H7 (cell line): ENCODE results near the gene BCL10. TPM values are rescaled to one million over a fixed set of nuclear protein-coding genes. Genes with fewer than 3 reads are reported as not detected.
A peak's percentile ranks its signal among the peaks of the same experiment; 100 is the strongest.
"Not testable (repeated sequence)": the region's sequence is repeated elsewhere in the genome, so short reads cannot be mapped to it uniquely, and the experiment has no call there.

ENCODE experiments used
- DNase-seq: peaks from one replicate; pipeline ENCODE4 v3.0.0; 2012
- H3K27me3 ChIP-seq: 2 replicates; pipeline ENCODE4 v1.6.0; 2011; ENCODE audit warnings: mild to moderate bottlenecking, low read length; ENCODE audit not compliant: control insufficient read depth, insufficient read depth
- H3K36me3 ChIP-seq: replicated peaks from 2 replicates; pipeline ENCODE4 v1.5.1; 2011; ENCODE audit warnings: low read length; ENCODE audit not compliant: control insufficient read depth, insufficient read depth
- H3K4me3 ChIP-seq: 2 replicates; pipeline ENCODE4 v1.5.1; 2011; ENCODE audit warnings: low read depth, mild to moderate bottlenecking, control low read depth, low read length, moderate library complexity; ENCODE audit not compliant: insufficient read depth
- total RNA-seq: library from RNA; depleted of rRNA; stranded (reverse); fragments of >200 nt; shearing (Covaris generic); gene quantifications from 2 replicates; pipeline ENCODE4 v1.2.3, GENCODE V29; 2014

BCL10 gene
- total RNA-seq, 1 experiment from 2014 or later: 23.0 TPM

GRCh38 chr1:85262985-85263384 is 13.4 kb downstream of the BCL10 start:
- H3K27me3 ChIP-seq: no peaks in the 10 kb centered on the region
- H3K4me3 ChIP-seq: no peak overlapping the region
- peaks cover 5% of the 10 kb centered on the region for H3K36me3 ChIP-seq
- no peak for DNase-seq

- peak; percentile 16 for DNase-seq
- H3K27me3 ChIP-seq: no peaks in the 10 kb centered on the region
- H3K36me3 ChIP-seq: peaks cover 6% of the 10 kb centered on the region
- H3K4me3 ChIP-seq: no peak overlapping the region
Measured at GRCh38 chr1:85259912-85260274, 16.5 kb downstream of the BCL10 start.

- no peaks in the 10 kb centered on the region for H3K27me3 ChIP-seq
- peak; percentile 96 for DNase-seq
- H3K4me3 ChIP-seq: peak within 1 kb of the TSS; percentile 97
- H3K36me3 ChIP-seq: peaks cover 6% of the 10 kb centered on the region
Measured at GRCh38 chr1:85259118-85259911, 17.1 kb downstream of the BCL10 start, which contains the start of gene C1orf52. Gene C1orf52, minus strand, starts transcription at chr1:85259662. Its CDS starts 29 bp downstream, at chr1:85259633.

- no peaks in the 10 kb centered on the region for H3K27me3 ChIP-seq
- no peak for DNase-seq
Measured at GRCh38 chr1:85258536-85259117, 17.8 kb downstream of the BCL10 start.

GRCh38 chr1:85249042-85249441 is 27.4 kb downstream of the BCL10 start:
- not testable (repeated sequence) for DNase-seq, H3K27me3 ChIP-seq, H3K4me3 ChIP-seq, H3K36me3 ChIP-seq

More at GRCh38 chr1:85258536-85259117, 17.8 kb downstream of the BCL10 start:
- Histone ChIP-seq H3K4me3 (peak overlapping the region; percentile 97), H3K36me3 (peaks cover 9% of the 10 kb centered on the region)

- Histone ChIP-seq H3K4me3 (no peak overlapping the region), H3K36me3 (no peaks in the 10 kb centered on the region), H3K27me3 (no peaks in the 10 kb centered on the region)
- no peak for DNase-seq
Measured at GRCh38 chr1:85245891-85246290, 30.5 kb downstream of the BCL10 start.

- no peaks in the 10 kb centered on the region for H3K36me3 ChIP-seq
- H3K27me3 ChIP-seq: no peaks in the 10 kb centered on the region
- DNase-seq: no peak
- no peak overlapping the region for H3K4me3 ChIP-seq
Measured at GRCh38 chr1:85245456-85245855, 31.0 kb downstream of the BCL10 start.

GRCh38 chr1:85244271-85245061 is 32.0 kb downstream of the BCL10 start:
- no peak for DNase-seq
- Histone ChIP-seq H3K36me3 (no peaks in the 10 kb centered on the region), H3K27me3 (no peaks in the 10 kb centered on the region), H3K4me3 (no peak overlapping the region)

- Histone ChIP-seq H3K27me3 (no peaks in the 10 kb centered on the region), H3K4me3 (no peak overlapping the region), H3K36me3 (no peaks in the 10 kb centered on the region)
- no peak for DNase-seq
Measured at GRCh38 chr1:85243372-85243771, 33.1 kb downstream of the BCL10 start.

GRCh38 chr1:85240643-85241042 is 35.8 kb downstream of the BCL10 start:
- Histone ChIP-seq H3K4me3 (no peak overlapping the region), H3K36me3 (no peaks in the 10 kb centered on the region), H3K27me3 (no peaks in the 10 kb centered on the region)
- no peak for DNase-seq

- Histone ChIP-seq H3K4me3 (no peak overlapping the region), H3K27me3 (no peaks in the 10 kb centered on the region)
- peak; percentile 52 for DNase-seq
Measured at GRCh38 chr1:85240174-85240601, 36.2 kb downstream of the BCL10 start.

GRCh38 chr1:85237613-85238012 is 38.8 kb downstream of the BCL10 start:
- no peak for DNase-seq
- Histone ChIP-seq H3K27me3 (no peaks in the 10 kb centered on the region), H3K4me3 (no peak overlapping the region), H3K36me3 (no peaks in the 10 kb centered on the region)

More at GRCh38 chr1:85240174-85240601, 36.2 kb downstream of the BCL10 start:
- H3K36me3 ChIP-seq: no peaks in the 10 kb centered on the region

GRCh38 chr1:85230305-85230977 is 46.0 kb downstream of the BCL10 start:
- no peaks in the 10 kb centered on the region for H3K36me3 ChIP-seq
- no peaks in the 10 kb centered on the region for H3K27me3 ChIP-seq
- DNase-seq: no peak
- no peak overlapping the region for H3K4me3 ChIP-seq

- no peak overlapping the region for H3K4me3 ChIP-seq
Measured at GRCh38 chr1:85229574-85230097, 46.8 kb downstream of the BCL10 start.

More at GRCh38 chr1:85229574-85230097, 46.8 kb downstream of the BCL10 start:
- no peak for DNase-seq
- H3K27me3 ChIP-seq: no peaks in the 10 kb centered on the region
- H3K36me3 ChIP-seq: no peaks in the 10 kb centered on the region
